ENCODE measurements around the gene ELAVL3. TPM values are rescaled to one million over a fixed set of nuclear protein-coding genes. Genes with fewer than 3 reads are reported as not detected.

ELAVL3 gene
- total RNA-seq, 1 donor from 2014 or later = 42.8 TPM

GRCh38 chr19:11510444-11510843 lies 29.6 kb upstream of the ELAVL3 start:
- peaks cover 2% of the 10 kb centered on the region for H3K36me3 Mint-ChIP-seq (ENCODE audit: low read depth)
- H3K27ac Mint-ChIP-seq (ENCODE audit: unreplicated experiment) = no peak overlapping the region
- no peaks in the 10 kb centered on the region for H3K9me3 Mint-ChIP-seq
- peaks cover 11% of the 10 kb centered on the region for H3K4me1 Mint-ChIP-seq
- H3K27me3 Mint-ChIP-seq (ENCODE audit: low read depth) = peaks cover 4% of the 10 kb centered on the region
- no peak for TF ChIP-seq CTCF (conservative IDR thresholded peaks at IDR 0.05)
- no peak for DNase-seq (ENCODE audit: low read depth, low spot score)
- no peak overlapping the region for H3K4me3 Mint-ChIP-seq

- DNase-seq (ENCODE audit: low read depth, low spot score) = no peak
- no peak overlapping the region for H3K27ac Mint-ChIP-seq (ENCODE audit: unreplicated experiment)
- peaks cover 2% of the 10 kb centered on the region for H3K36me3 Mint-ChIP-seq (ENCODE audit: low read depth)
- peaks cover 4% of the 10 kb centered on the region for H3K27me3 Mint-ChIP-seq (ENCODE audit: low read depth)
- no peaks in the 10 kb centered on the region for H3K9me3 Mint-ChIP-seq
- peaks cover 19% of the 10 kb centered on the region for H3K4me1 Mint-ChIP-seq
- no peak for TF ChIP-seq CTCF (conservative IDR thresholded peaks at IDR 0.05)
- peak overlapping the region; percentile 70 for H3K4me3 Mint-ChIP-seq
Observed at GRCh38 chr19:11507370-11508078, 26.7 kb upstream of the ELAVL3 start.

- no peak for DNase-seq (ENCODE audit: low read depth, low spot score)
- Mint-ChIP-seq H3K27ac (ENCODE audit: unreplicated experiment) (no peak overlapping the region), H3K4me1 (peaks cover 19% of the 10 kb centered on the region), H3K27me3 (ENCODE audit: low read depth) (peaks cover 4% of the 10 kb centered on the region), H3K36me3 (ENCODE audit: low read depth) (peaks cover 2% of the 10 kb centered on the region), H3K9me3 (no peaks in the 10 kb centered on the region), H3K4me3 (peak overlapping the region; percentile 70)
- no peak for TF ChIP-seq CTCF (conservative IDR thresholded peaks at IDR 0.05)
Observed at GRCh38 chr19:11506967-11507366, 26.1 kb upstream of the ELAVL3 start.

- Mint-ChIP-seq H3K27ac (ENCODE audit: unreplicated experiment) (peak overlapping the region; percentile 96), H3K4me3 (peak overlapping the region; percentile 96), H3K36me3 (ENCODE audit: low read depth) (peaks cover 1% of the 10 kb centered on the region), H3K27me3 (ENCODE audit: low read depth) (peaks cover 4% of the 10 kb centered on the region), H3K9me3 (no peaks in the 10 kb centered on the region), H3K4me1 (peaks cover 19% of the 10 kb centered on the region)
- no peak for DNase-seq (ENCODE audit: low read depth, low spot score)
- no peak for TF ChIP-seq CTCF (conservative IDR thresholded peaks at IDR 0.05)
Observed at GRCh38 chr19:11506101-11506555, 25.3 kb upstream of the ELAVL3 start.

- Mint-ChIP-seq H3K4me1 (peaks cover 19% of the 10 kb centered on the region), H3K36me3 (ENCODE audit: low read depth) (no peaks in the 10 kb centered on the region), H3K27ac (ENCODE audit: unreplicated experiment) (peak within 1 kb of the TSS; percentile 96), H3K27me3 (ENCODE audit: low read depth) (peaks cover 4% of the 10 kb centered on the region), H3K9me3 (no peaks in the 10 kb centered on the region), H3K4me3 (peak within 1 kb of the TSS; percentile 96)
- DNase-seq (ENCODE audit: low read depth, low spot score) = peak; percentile 96
- TF ChIP-seq CTCF (conservative IDR thresholded peaks at IDR 0.05) = no peak
Observed at GRCh38 chr19:11505504-11506100, 24.8 kb upstream of the ELAVL3 start, which contains the start of gene ZNF653. TSS of gene ZNF653 (minus strand) at chr19:11505839. CDS start at chr19:11505786, 53 bp downstream.
